NCI-H82 treated with DMSO at 0.1 percent for 48 hours (cell line): ENCODE data around the gene SLC47A2.

Experiments
- DNase-seq: peaks from one replicate; lab custom pipeline; 2025; ENCODE audit not compliant: unreplicated experiment; lab: John Stamatoyannopoulos, UW

SLC47A2 gene

DNA sequence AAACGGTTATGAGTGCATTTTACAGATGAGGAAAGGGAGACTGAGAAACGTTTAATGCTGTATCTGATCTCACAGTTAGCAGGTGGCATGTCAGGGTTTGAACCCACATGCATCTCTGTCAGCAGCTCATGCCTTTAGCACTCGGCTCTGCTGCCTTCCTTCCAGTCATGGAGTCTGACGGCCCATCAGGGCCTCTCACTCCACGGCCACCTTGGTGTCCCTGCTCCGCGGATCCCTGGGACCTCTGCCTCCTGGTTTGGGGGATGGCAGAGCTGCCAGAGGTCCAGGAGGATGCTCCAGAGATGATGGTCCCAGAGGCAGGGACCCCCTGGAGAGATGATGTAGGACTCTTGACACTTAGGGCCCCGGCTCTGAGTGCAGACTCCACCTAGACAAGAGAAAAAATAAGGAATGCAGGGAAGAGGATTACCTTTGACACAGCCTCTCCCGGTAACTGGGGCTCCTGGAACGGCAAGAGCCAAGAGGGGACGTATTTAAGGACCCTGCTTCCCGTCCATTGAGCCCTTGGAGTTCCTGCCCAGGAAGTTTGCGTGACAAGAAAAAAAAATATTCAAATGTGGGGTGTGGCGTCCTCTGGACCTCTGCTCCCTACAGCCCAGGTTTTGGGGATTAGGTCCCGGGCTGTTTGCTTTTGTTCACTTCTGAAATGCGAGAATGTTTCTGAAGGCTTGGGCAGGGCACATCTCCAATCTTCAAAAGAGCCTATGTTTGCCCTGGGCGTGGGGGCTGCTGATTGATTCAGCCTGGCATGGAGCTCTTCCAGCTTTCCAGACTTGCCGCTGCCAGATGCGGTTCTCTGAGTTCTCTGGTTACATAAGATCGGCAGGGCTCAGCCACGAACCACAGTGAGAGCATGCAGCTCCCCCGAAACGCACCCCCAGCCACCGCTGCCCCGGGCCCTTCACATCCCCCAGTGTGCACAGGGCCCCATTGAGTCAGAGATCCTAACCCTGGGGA is 31.7 kb upstream of the SLC47A2 start, which contains the start of gene ALDH3A1:
ALDH3A1 (minus strand) TSS at position 470 of the 978 bp plus-strand sequence. CDS start 3,169 bp downstream, outside the sequence.
- DNase-seq: no peak

GRCh38 chr17:19747159-19747719 is 30.9 kb upstream of the SLC47A2 start:
- no peak for DNase-seq

GRCh38 chr17:19746517-19746916 is 30.1 kb upstream of the SLC47A2 start:
- DNase-seq: no peak

GRCh38 chr17:19744922-19745757 is 28.8 kb upstream of the SLC47A2 start:
- peak; percentile 33 for DNase-seq

DNA sequence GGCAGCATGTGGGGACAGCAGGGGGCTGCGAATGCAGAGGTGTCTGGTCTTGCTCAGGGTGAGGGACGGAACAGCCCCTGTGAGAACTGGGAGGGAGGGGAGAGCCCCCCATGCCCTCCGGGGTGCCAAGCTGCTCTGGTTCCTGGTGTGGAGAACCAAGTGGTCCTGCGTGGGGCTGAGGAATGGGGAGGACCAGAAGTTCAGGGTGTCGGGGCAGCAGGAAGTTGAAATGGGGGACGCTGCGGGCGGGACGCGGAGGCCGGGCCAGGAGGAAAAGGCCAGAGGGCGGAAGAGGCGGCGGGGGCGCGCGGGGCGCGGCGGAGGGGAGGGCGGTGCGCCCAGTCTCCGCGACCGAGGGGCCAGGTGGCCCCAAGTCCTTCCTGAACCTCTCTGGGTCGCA is 28.1 kb upstream of the SLC47A2 start:
- DNase-seq: no peak

GRCh38 chr17:19743101-19744100 is 27.0 kb upstream of the SLC47A2 start:
- no peak for DNase-seq

DNA sequence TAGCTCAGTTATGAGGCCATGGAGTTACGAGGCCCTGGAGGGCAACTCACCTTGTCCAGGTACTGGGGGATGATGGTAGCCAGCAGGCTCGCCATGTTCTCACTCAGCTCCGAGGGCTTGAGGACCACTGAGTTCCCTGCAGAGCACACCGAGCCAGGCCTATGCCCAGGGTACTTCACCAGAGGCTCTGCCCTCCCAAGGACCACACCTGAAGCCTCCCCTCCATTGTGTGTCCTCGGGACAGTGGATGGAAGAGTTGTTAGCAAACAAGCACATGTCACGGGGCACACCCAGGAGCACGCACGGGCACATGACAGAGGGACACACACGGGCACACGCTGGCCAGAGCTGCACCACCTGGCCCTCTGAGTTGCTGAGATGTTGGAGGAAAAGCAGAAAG is 26.1 kb upstream of the SLC47A2 start:
- no peak for DNase-seq

- no peak for DNase-seq
Measured at GRCh38 chr17:19741832-19742457, 25.6 kb upstream of the SLC47A2 start.

DNA sequence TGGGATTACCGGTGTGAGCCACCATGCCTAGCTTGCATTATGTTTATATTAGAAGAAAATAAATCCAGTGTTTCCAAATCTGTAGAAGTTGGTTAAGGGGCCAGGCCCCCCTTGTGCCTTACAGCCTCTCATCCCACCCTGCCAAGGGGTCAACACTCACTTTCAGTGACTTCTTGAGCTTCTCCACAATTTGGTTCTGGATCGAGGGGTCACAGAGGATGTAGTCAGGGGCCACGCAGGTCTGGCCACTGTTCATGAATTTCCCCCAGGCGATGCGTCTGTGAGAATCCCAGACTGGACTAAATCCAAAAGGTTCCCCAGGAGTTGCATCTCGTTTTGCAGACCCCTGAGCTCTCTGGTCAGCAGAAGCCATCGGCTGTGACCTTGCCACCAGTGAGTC is 24.5 kb upstream of the SLC47A2 start:
- DNase-seq: no peak

DNA sequence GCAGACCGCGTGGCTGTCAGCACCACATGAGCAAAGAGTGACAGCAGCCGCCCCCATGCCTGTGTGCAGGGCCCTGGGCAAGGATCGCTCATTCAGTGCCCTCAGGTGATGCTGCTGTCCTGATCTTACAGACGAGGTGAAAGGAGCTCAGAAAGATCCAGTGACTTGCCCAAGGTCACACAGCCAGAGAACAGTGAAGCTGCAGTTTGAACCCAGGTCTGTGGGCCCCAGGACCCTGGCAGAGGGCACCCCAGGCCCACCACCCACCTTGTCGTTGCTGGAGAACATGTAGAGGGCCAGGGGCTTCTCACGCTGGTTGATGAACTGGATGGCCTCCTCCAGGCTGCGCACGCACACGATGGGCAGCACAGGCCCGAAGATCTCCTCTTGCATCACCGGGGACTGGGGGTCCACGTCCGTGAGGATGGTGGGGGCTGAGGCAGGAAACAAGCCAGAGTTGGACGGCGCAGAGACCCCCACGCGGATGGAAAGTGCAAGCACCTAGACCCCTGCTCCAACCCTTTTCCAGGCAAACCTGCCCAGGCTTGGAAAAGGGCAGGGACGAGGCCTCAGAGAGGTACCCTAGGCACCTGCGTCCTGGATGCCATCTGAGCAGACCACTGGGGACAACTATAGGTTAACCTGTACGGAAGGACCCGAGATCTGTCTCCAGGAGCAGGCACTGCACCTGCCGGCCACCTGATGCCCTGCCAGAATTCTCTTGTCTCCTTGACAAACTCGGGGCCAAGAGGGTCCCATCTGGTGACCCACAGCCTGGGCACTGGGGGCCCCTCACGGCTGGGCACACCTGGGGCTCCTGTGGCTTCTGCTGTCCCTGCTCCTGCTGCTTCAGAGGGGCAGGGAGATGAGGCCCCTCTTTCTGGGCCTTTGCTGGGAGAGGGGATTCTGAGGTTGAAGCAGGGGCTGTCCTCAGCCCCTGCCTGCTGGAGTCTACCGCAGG is 23.1 kb upstream of the SLC47A2 start:
- no peak for DNase-seq

GRCh38 chr17:19738757-19739156 is 22.4 kb upstream of the SLC47A2 start:
- DNase-seq: no peak

DNA sequence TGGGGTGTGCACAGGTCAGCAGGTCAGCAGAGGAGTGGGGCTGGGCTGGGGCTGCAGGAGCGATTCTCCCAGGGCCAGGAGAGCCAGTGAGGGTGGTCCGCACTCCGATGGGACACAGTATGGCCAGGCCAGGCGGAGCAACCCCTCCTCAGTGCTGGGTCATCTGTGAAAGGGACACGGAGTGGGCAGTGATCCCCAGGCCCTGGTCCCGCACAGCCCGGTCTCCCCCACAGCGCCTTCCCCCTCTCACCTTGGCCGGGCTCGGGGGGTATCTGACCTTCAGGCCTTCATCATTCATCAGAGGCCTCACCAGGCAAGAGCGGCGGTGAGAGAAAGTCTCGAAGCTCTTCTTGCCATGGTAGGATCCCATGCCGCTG is 21.7 kb upstream of the SLC47A2 start:
- DNase-seq: no peak

DNA sequence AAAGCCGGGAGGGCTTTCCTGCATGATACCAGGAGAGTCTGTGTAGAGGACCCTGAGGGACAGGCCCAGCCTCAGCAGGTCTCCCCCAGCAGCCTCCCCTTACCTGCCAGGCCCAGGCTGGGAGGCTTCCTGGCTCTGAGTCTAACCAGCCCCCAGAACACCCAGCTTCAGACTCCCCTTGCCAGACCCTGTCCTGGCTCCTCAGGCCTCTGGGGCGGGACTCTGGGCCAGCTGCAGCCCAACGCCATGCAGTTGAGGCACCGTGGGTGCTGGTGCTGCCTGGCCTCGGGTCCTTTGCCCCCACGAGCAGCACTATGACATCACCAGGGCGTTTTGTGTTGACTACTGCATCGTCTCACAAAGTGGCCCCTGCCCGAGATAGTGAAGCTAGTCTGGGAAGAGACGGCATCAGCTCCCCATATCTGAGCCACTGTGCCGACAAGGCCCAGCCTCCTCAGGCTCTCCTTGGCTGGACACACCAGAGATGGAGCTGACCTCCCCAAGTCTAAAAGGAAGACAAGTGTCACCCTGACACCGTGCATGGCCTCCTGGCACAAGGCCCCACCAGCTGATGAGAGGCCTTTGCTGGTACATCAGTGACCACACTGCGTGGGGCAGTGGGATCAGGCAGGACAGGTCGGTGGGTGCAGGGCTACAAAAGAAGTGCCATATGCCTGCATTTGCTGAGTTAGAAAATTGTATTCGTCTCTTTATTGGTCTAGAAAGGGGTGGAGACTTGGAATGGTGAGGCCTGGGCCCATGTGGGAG is 21.1 kb upstream of the SLC47A2 start:
- DNase-seq: no peak

DNA sequence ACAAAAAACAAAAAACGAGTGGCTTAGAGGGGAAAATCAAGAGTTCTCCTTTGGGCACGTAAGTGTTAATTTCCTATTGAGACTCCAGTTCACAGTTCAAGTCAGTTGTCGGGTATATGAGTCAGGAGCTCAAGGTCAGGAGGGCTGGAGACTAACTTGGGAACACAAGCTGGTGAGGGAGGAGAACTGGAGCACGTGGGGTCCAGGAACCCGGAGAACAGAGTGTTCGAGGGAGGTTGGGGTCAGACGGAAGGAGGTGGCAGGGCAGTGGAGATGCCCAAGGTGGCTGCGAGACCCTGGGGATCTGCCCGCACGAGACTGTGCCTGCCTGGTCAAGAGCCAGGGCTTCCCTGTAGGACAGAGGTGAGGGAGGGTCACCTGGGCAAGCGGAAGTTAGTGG is 19.7 kb upstream of the SLC47A2 start:
- no peak for DNase-seq

- no peak for DNase-seq
Measured at GRCh38 chr17:19733953-19734526, 17.7 kb upstream of the SLC47A2 start.

- DNase-seq: no peak
Measured at GRCh38 chr17:19731626-19732025, 15.2 kb upstream of the SLC47A2 start.

DNA sequence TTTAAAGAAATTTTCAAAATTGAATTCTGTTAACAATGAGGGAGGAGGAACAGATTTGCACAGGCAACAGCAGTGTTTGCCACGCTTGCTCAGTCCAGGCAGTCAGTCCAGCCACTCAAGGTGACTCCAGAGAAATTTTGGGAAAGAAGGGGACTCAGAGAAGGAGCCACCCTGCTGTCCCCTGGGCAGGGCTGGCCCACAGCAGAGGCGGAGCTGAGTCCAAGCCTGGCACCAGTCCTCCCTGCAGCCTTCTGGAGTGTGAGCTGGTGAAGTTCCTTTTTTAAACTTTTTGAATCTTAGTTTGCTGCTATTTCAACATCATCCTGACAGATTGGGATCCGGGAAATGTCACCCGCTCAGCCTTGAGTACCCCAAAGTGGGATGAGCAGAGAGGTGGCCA is 14.5 kb upstream of the SLC47A2 start:
- DNase-seq: no peak

DNA sequence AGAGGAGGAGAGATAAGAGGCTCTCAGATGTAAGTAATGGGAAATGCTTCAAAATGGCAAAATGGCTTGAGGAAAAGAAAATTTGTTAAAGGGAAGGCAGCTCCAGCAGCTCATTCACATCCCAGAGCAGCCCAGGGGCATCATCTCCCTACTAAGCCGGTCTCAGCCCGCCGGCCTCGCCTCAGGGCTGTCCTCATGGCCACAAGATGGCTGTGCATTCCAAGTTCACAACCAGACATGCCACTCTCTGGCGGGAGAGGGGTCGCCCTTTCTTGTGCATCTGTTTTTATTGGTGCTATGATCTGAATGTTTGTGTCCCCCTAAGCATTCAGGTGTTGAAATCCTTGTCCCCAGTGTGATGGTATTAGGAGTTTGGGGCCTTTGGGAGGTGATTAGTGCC is 13.5 kb upstream of the SLC47A2 start:
- no peak for DNase-seq
